ENCODE measurements around the gene PROM2.
"Not testable (repeated sequence)": the region's sequence is repeated elsewhere in the genome, so short reads cannot be mapped to it uniquely, and the experiment has no call there.

Gene PROM2

DNA sequence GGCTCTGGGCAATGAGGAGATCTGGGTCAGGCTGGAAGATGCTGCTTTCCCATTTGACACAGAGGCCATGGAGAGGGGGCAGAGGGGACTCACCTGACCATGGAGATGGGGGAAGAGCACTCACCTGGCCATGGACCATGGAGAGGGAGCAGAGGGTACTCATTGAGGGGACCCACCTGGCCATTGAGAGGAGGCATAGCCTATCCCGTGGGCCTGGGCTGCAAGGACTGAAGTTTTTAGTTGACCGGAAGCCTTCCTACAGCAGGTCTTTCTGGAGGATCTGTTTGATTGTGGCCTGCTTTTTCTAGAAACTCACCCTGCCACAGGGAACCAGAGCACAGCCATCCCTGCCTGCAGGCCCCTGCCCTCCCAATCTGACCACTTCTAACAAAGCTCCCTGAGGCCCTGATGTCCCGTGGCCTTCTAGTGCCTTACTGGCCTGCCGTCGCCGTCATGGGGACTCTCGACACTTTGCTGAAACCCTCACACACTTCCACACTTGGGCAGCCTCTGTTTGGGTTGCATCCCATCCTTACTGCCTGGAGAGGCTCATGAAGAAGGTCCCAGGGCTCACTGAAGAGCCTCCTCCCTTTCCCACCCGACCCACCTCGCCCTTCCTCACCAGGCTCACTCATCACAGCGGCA, 5.1 kb upstream of the PROM2 start:
- no peak for DNase-seq (ENCODE audit: low read depth)

- not testable (repeated sequence) for DNase-seq (ENCODE audit: low read depth)
Observed at GRCh38 chr2:95269745-95270144, 4.5 kb upstream of the PROM2 start.

DNA sequence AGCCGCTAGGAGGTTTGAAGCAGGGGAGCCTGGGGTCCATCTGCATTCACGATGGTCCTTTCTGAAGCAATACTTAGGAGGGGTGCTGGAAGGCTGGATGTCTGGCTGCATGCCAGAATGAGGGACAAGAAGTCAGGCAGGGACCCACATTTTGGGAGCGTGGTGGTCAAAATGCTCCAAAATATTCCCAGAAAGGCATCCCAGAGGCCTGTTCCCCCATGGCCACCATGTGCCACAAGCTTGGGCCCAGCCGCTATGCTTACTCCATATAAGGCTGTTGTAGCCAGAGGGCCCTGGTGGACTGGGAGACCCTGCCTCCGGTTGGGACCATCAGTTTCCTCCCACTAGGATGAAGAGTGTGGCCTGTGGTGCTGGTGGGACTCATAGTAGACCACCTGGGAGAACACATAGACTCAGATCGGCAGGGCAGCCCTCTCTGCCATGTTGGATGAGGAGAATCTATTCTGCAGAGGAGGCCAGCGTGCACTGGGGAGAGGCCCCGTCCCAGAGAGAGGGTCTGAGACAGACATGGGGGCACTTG, 3.6 kb upstream of the PROM2 start:
- no peak for DNase-seq (ENCODE audit: low read depth)

DNA sequence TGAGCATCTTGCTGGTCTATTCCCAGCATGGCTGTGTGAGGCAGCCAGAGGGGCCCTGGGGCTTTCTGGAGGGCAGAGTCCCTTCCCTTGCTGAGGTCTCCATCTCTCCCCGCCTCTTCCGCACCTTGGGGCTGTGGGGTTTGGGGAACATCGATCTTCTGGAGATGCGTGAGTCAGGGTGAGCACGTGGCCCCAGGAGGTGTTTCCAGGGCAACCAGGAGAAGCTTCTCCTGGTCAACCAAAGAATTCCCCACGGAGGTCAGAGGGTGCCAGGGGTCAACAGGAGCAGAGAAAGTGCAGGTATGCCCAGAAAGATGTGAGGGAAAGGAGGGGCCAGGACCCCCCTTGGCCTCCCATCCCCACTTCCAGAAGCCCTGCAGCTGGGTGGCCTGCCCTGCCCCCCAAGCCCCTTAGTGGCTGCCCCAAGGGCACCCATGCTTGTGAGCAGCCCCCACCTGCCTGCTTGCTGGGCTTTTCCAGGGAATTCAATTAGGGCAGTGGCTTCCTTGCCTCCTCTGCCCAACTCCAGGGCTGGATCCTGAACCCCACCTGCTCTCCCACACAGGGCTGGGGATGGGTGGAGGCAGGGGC, 2.8 kb upstream of the PROM2 start:
- DNase-seq (ENCODE audit: low read depth), result no peak

GRCh38 chr2:95272299-95272751, 1.9 kb upstream of the PROM2 start:
- no peak for DNase-seq (ENCODE audit: low read depth)

- DNase-seq (ENCODE audit: low read depth), result no peak
Observed at GRCh38 chr2:95272781-95273180, 1.5 kb upstream of the PROM2 start.

- DNase-seq (ENCODE audit: low read depth), result no peak
Observed at GRCh38 chr2:95273566-95274290, 521 bp upstream of the PROM2 start.

DNA sequence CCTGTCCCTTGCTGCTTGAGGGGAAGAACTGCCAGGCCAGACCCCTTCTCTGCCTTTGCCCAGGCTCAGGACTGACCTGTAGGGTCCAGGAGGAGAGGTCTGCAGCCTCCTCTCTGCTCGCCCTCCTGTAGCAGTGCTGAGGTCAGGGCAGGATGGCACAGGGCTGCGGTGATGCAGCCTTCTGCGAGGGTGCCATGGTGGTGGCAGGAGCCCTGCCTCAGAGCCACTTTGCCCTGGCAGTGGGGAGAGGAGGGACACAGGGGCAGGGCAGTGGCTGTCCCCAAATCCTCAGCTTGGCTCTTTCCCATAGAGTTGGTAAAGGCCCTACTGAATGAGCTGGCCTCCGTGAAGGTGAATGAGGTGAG, 884 bp downstream of the PROM2 start:
- DNase-seq (ENCODE audit: low read depth), result no peak

DNA sequence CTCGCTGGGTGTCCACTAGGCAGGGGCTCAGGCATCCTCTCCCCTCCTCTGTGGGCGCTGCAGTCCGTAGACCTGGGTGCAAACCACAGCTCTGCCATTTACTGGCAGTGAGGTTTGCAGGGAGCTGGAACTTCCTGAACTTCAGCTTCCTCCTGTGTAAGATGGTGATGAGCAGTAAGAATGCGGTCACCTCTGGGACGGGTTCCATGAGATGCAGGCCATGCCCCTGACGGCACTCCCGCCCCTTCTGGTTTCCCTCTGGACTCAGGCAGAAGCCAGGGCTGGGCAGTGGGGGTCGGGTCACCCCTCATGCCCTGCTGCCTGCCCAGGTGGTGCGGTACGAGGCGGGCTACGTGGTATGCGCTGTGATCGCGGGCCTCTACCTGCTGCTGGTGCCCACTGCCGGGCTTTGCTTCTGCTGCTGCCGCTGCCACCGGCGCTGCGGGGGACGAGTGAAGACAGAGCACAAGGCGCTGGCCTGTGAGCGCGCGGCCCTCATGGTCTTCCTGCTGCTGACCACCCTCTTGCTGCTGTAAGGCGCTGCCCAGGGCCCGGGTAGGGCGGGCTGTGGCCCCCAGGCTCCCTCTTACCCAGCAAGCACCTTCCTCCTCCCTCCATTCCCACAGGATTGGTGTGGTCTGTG, 1.5 kb downstream of the PROM2 start:
- no peak for DNase-seq (ENCODE audit: low read depth)

DNA sequence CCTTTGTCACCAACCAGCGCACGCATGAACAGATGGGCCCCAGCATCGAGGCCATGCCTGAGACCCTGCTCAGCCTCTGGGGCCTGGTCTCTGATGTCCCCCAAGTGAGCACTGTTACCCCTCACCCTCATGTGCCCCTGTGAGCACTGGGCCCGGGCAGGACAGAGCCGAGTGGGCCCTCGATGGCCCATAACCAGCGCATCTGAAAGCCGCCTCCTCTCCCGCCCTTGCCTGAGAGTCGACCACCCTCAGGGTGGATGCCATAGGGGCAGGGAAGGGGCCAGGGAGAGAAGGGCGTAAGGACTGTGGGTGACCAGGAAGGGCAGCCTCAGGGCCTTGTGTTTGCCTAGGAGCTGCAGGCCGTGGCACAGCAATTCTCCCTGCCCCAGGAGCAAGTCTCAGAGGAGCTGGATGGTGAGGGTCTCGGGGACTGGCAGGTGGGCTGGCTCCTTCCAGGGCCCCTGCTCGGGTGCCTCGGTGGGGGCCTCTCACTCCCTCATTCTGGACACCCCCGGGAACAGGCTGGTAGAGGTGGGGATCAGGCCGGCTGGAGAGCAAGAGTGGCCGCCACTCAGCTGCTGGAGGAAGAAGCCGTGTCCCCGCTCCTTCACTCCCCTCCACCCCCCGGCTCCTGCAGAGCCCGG, 2.1 kb downstream of the PROM2 start:
- no peak for DNase-seq (ENCODE audit: low read depth)

DNA sequence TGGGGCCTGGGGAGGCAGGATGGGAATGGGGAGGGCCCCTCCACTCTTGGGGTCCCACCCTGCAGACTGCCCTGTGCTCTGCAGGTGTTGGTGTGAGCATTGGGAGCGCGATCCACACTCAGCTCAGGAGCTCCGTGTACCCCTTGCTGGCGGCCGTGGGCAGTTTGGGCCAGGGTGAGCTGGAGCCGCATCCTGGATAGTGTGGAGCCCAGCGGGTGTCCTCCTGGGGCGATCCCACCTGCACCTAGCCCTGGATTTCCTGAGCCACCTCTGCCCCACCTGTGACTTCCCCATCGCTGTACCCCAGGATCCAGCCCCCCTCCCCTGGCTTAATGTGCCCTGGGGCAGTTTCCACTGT, 2.6 kb downstream of the PROM2 start:
- DNase-seq (ENCODE audit: low read depth), result no peak

DNA sequence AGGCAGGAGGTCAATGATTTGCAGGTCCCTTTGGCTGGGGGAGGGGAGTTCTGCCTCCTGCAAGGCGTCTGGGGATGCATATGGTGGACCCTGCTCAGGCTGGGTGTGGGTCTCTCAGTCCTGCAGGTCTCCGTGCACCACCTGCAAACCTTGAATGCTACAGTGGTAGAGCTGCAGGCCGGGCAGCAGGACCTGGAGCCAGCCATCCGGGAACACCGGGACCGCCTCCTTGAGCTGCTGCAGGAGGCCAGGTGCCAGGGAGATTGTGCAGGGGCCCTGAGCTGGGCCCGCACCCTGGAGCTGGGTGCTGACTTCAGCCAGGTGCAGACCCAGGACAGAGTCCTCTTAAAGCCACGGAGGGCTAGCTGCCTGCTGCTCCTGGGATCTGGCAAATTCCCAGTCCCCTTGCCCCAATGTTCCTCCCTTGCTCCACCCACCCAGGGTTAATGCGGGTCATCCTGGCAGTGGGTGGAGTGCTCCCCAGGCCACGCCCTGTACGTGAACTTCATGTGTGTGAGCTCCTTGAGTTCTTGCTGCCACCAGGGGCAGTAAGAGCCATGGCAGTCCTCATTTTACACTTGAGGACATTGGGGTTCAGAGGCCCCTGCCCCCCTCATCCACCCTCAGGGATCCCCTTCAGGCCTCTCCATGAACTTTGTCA, 3.1 kb downstream of the PROM2 start:
- DNase-seq (ENCODE audit: low read depth), result no peak

GRCh38 chr2:95278051-95278471, 3.8 kb downstream of the PROM2 start:
- no peak for DNase-seq (ENCODE audit: low read depth)

GRCh38 chr2:95278637-95279225, 4.5 kb downstream of the PROM2 start:
- DNase-seq (ENCODE audit: low read depth), result no peak

- no peak for DNase-seq (ENCODE audit: low read depth)
Observed at GRCh38 chr2:95279435-95280035, 5.3 kb downstream of the PROM2 start.

DNA sequence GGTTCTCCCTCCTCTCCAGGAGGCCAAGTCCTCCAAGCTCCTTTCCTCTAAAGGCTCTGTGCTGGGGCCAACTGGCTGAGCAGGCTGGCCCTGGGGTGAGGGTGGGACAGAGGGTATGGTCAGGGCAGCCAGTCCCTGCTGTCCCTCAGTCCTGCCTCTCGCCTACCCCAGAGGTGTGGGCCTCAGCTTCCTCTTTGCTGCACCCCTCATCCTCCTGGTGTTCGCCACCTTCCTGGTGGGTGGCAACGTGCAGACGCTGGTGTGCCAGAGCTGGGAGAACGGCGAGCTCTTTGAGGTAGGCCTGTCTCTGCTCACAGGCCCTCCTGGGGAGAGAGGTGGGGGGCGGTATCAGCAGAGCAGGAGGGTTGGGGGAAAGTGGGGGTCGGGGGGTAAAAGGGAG, 6.8 kb downstream of the PROM2 start:
- no peak for DNase-seq (ENCODE audit: low read depth)

- DNase-seq (ENCODE audit: low read depth), result no peak
Observed at GRCh38 chr2:95281786-95282185, 7.5 kb downstream of the PROM2 start.

DNA sequence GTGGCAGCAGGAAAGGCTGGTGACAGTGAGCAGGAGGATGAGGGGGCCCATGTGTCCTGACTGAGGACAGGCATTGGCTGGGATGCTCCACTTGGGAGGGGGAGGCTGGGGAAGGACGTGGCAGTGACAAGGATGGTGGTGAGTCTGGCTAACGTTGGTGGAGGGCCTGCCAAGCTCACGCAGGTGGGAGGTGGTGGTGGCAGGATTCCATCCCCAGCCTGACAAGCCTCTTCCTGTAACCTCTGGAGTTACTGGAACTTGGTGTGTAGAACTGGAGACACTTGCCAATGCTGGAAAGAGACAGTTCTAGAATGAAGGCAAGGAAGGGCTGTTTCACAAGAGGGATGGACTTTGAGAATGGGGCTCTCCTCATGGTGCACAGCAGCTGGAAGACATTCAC, 8.2 kb downstream of the PROM2 start:
- no peak for DNase-seq (ENCODE audit: low read depth)

GRCh38 chr2:95283562-95283961, 9.3 kb downstream of the PROM2 start:
- DNase-seq (ENCODE audit: low read depth), result no peak

GRCh38 chr2:95284886-95285541, 10.8 kb downstream of the PROM2 start:
- DNase-seq (ENCODE audit: low read depth), result no peak
